Liver (tissue), 9 donors: ENCODE measurements around the gene KIF26A. TPM values are rescaled to one million over a fixed set of nuclear protein-coding genes. Genes with fewer than 3 reads are reported as not detected.

Experiments used
- DNase-seq: peaks from one replicate; pipeline ENCODE4 v3.0.0-alpha.2; 2017; ENCODE audit warnings: low spot score
- H3K27ac ChIP-seq, 2 donors: one replicate each; pipeline ENCODE4 v1.7.0; 2013; ENCODE audit warnings: inconsistent platforms in 2 of 2, low read length in 2 of 2, control low read depth in 1 of 2, low read depth in 1 of 2, mild to moderate bottlenecking in 1 of 2
- H3K27me3 ChIP-seq, 4 donors: one replicate each; pipeline versions ENCODE4 v1.6.1 to v1.7.0; 2013; ENCODE audit warnings: low read length in 3 of 4, inconsistent platforms in 1 of 4, mild to moderate bottlenecking in 1 of 4, moderate library complexity in 1 of 4; ENCODE audit not compliant: control insufficient read depth in 4 of 4, insufficient read depth in 4 of 4
- H3K36me3 ChIP-seq, 4 donors: one replicate each; pipeline versions ENCODE4 v1.6.1 to v1.7.0; 2013; ENCODE audit warnings: low read length in 3 of 4, mild to moderate bottlenecking in 3 of 4, low read depth in 1 of 4, moderate library complexity in 1 of 4; ENCODE audit not compliant: control insufficient read depth in 4 of 4, insufficient read depth in 3 of 4
- H3K4me1 ChIP-seq, 4 donors: one replicate each; pipeline versions ENCODE4 v1.6.1 to v1.7.0; 2013; ENCODE audit warnings: low read length in 3 of 4, mild to moderate bottlenecking in 3 of 4, moderate library complexity in 1 of 4; ENCODE audit not compliant: control insufficient read depth in 4 of 4, insufficient read depth in 4 of 4
- H3K4me3 ChIP-seq, 3 donors: one replicate each; pipeline versions ENCODE4 v1.6.1 to v1.7.0; 2013; ENCODE audit warnings: low read length in 3 of 3, control low read depth in 1 of 3, low read depth in 1 of 3, mild to moderate bottlenecking in 1 of 3
- H3K9ac ChIP-seq, 2 donors: one replicate each; pipeline ENCODE4 v1.7.0; 2013; ENCODE audit warnings: low read length in 2 of 2, mild to moderate bottlenecking in 2 of 2, moderate library complexity in 2 of 2, control low read depth in 1 of 2, low read depth in 1 of 2
- H3K9me3 ChIP-seq, 4 donors: one replicate each; pipeline versions ENCODE4 v1.6.1 to v1.7.0; 2013; ENCODE audit warnings: low read length in 3 of 4; ENCODE audit not compliant: control insufficient read depth in 4 of 4
- ATF3 ChIP-seq: IDR thresholded peaks from 2 replicates; pipeline ENCODE4 v1.6.1; 2016; ENCODE audit warnings: antibody characterized with exemption
- CTCF ChIP-seq: fragments of 150-350 bp; IDR thresholded peaks from 2 replicates; pipeline ENCODE4 v1.5.1; 2017; ENCODE audit warnings: improper control_type of control experiment, low read depth, low read length; ENCODE audit not compliant: missing input control
- EGR1 ChIP-seq, 2 donors: IDR thresholded peaks; 2 replicates each; pipeline ENCODE4 v1.6.1; 2016 to 2018; ENCODE audit warnings: antibody characterized with exemption in 2 of 2, low read depth in 2 of 2
- FOXA1 ChIP-seq: IDR thresholded peaks from 2 replicates; pipeline ENCODE4 v1.6.1; 2016; ENCODE audit warnings: antibody characterized with exemption
- FOXA2 ChIP-seq: IDR thresholded peaks from 2 replicates; pipeline ENCODE4 v1.6.1; 2016; ENCODE audit warnings: antibody characterized with exemption
- GABPA ChIP-seq, 2 donors: IDR thresholded peaks in 1 of 2; conservative IDR thresholded peaks in 1 of 2; 2 replicates each; pipeline ENCODE4 v1.6.1; 2016; ENCODE audit warnings: antibody characterized with exemption in 2 of 2, mild to moderate bottlenecking in 1 of 2, moderate library complexity in 1 of 2
- HNF4A ChIP-seq, 2 donors: conservative IDR thresholded peaks; 2 replicates each; pipeline ENCODE4 v1.6.1; 2016; ENCODE audit warnings: antibody characterized with exemption in 2 of 2, mild to moderate bottlenecking in 2 of 2
- HNF4G ChIP-seq: IDR thresholded peaks from 2 replicates; pipeline ENCODE4 v1.6.1; 2016; ENCODE audit warnings: antibody characterized with exemption
- JUND ChIP-seq, 2 donors: IDR thresholded peaks; 2 replicates each; pipeline ENCODE4 v1.6.1; 2016; ENCODE audit warnings: antibody characterized with exemption in 2 of 2
- MAX ChIP-seq: IDR thresholded peaks from 2 replicates; pipeline ENCODE4 v1.6.1; 2016; ENCODE audit warnings: antibody characterized with exemption
- NR2F2 ChIP-seq: IDR thresholded peaks from 2 replicates; pipeline ENCODE4 v1.6.1; 2016; ENCODE audit warnings: antibody characterized with exemption
- RAD21 ChIP-seq, 2 donors: IDR thresholded peaks; 2 replicates each; pipeline ENCODE4 v1.6.1; 2016; ENCODE audit warnings: antibody characterized with exemption in 2 of 2, mild to moderate bottlenecking in 2 of 2
- REST ChIP-seq: IDR thresholded peaks from 2 replicates; pipeline ENCODE4 v1.6.1; 2016; ENCODE audit warnings: antibody characterized with exemption, mild to moderate bottlenecking
- RXRA ChIP-seq, 2 donors: IDR thresholded peaks; 2 replicates each; pipeline ENCODE4 v1.6.1; 2017 to 2018; ENCODE audit warnings: antibody characterized with exemption in 2 of 2, mild to moderate bottlenecking in 1 of 2
- TAF1 ChIP-seq: conservative IDR thresholded peaks from 2 replicates; pipeline ENCODE4 v1.6.1; 2016; ENCODE audit warnings: antibody characterized with exemption, mild to moderate bottlenecking
- WGBS: extraction: QIAGEN DNeasy Blood & Tissue Kit; methylation state at CpG from one replicate; pipeline ENCODE4 v1.1.7; 2013; 5-methylcytosine and 5-hydroxymethylcytosine counted together
- polyA plus RNA-seq, 2 donors: library from polyadenylated mRNA; stranded (reverse) in 1 of 2; unstranded in 1 of 2; fragments of 200-250 nt in 1 of 2; fragments of >200 nt in 1 of 2; fragmentation: Nextera tagmentation in 1 of 2; extraction: Ambion mirVana in 1 of 2; gene quantifications; one replicate each; pipeline versions ENCODE4 v1.2.1 to v1.2.3, GENCODE V29; 2013 to 2015
- total RNA-seq, 2 donors: library from RNA; depleted of rRNA; stranded (reverse); fragments of >200 nt; gene quantifications; one replicate each; pipeline ENCODE4 v1.2.3, GENCODE V29; 2014
- donor health status: healthy.
- donor health status: healthy.
- donor health status: healthy.
- donor health status: healthy.
- donor health status: healthy.

The KIF26A gene
- total and polyA plus RNA-seq, 4 donors = 0.07 to 10.2 (median 1.3) TPM

- Histone ChIP-seq H3K4me3 (no peak overlapping the region), H3K36me3 (no peaks in the 10 kb centered on the region), H3K9ac (no peak overlapping the region), H3K4me1 (no peaks in the 10 kb centered on the region), H3K27ac (no peak overlapping the region), H3K27me3 (no peaks in the 10 kb centered on the region), H3K9me3 (no peaks in the 10 kb centered on the region)
- 87% methylated on average over 23 of the region's 23 CpGs for WGBS
- no peak for TF ChIP-seq EGR1 (IDR thresholded peaks at IDR 0.05; ENCODE audit: low read depth in 2 of 2)
- no peak for TF ChIP-seq REST
- TF ChIP-seq MAX = no peak
- no peak for TF ChIP-seq FOXA1
- TF ChIP-seq CTCF = no peak
- TF ChIP-seq RAD21 (IDR thresholded peaks at IDR 0.05) = no peak
- TF ChIP-seq TAF1 = no peak
- no peak for TF ChIP-seq FOXA2
- TF ChIP-seq HNF4A (conservative IDR thresholded peaks at IDR 0.05) = no peak
- no peak for TF ChIP-seq ATF3
- no peak for TF ChIP-seq JUND (IDR thresholded peaks at IDR 0.05)
- TF ChIP-seq GABPA (IDR thresholded peaks at IDR 0.05 in 1 of 2, conservative IDR thresholded peaks at IDR 0.05 in 1 of 2) = no peak
- TF ChIP-seq HNF4G = no peak
- no peak for DNase-seq
These were observed 25.7 kb downstream of the KIF26A start for GRCh38 chr14:104164041-104164440.

- Histone ChIP-seq H3K27ac (no peak overlapping the region), H3K4me3 (no peak overlapping the region), H3K9me3 (no peaks in the 10 kb centered on the region), H3K4me1 (no peaks in the 10 kb centered on the region), H3K9ac (no peak overlapping the region), H3K27me3 (no peaks in the 10 kb centered on the region), H3K36me3 (no peaks in the 10 kb centered on the region)
- WGBS = 80% methylated on average over 9 of the region's 9 CpGs
- no peak for DNase-seq
- TF ChIP-seq CTCF (no peak), REST (no peak), NR2F2 (no peak), RXRA (IDR thresholded peaks at IDR 0.05) (no peak), FOXA2 (no peak), EGR1 (IDR thresholded peaks at IDR 0.05; ENCODE audit: low read depth in 2 of 2) (no peak), HNF4A (conservative IDR thresholded peaks at IDR 0.05) (no peak), RAD21 (IDR thresholded peaks at IDR 0.05) (no peak)
These were observed 26.1 kb downstream of the KIF26A start for GRCh38 chr14:104164512-104164911.
